Ishikawa (cell line): ENCODE measurements around the gene PKP3.

Experiments
- EGR1 ChIP-seq: IDR thresholded peaks from 2 replicates; pipeline ENCODE4 v1.6.1; 2012
- EP300 ChIP-seq: IDR thresholded peaks from 2 replicates; pipeline ENCODE4 v1.6.1; 2012; ENCODE audit warnings: borderline replicate concordance
- REST ChIP-seq: IDR thresholded peaks from 2 replicates; pipeline ENCODE4 v1.6.1; 2012; ENCODE audit warnings: low read depth, mild to moderate bottlenecking
- TAF1 ChIP-seq: IDR thresholded peaks from 2 replicates; pipeline ENCODE4 v1.6.1; 2012; ENCODE audit warnings: low read depth, mild to moderate bottlenecking
- TCF12 ChIP-seq: IDR thresholded peaks from 2 replicates; pipeline ENCODE4 v1.6.1; 2012; ENCODE audit warnings: low read depth
- TEAD4 ChIP-seq: IDR thresholded peaks from 2 replicates; pipeline ENCODE4 v1.6.1; 2012
- YY1 ChIP-seq: IDR thresholded peaks from 2 replicates; pipeline ENCODE4 v1.6.1; 2012; ENCODE audit warnings: low read depth

- no peak for TF ChIP-seq REST
- TF ChIP-seq EP300, result no peak
- TF ChIP-seq YY1, result no peak
- TF ChIP-seq EGR1, result no peak
- TF ChIP-seq TAF1, result no peak
- TF ChIP-seq TCF12, result no peak
- TF ChIP-seq TEAD4, result no peak
Measured at GRCh38 chr11:441418-442274, 47.6 kb downstream of the PKP3 start, which contains the start of gene ANO9.
